Uterus (tissue), 4 donors: Measurements from ENCODE around the gene PPP6R2. TPM values are rescaled to one million over a fixed set of nuclear protein-coding genes. Genes with fewer than 3 reads are reported as not detected.
"Not testable (repeated sequence)": the region's sequence is repeated elsewhere in the genome, so short reads cannot be mapped to it uniquely, and the experiment has no call there.

Experiments
- DNase-seq, 2 donors: peaks; one replicate each; pipeline ENCODE4 v3.0.0-alpha.2; 2019 to 2020
- H3K27ac ChIP-seq, 2 donors: fragments of 200-600 bp; sonication (generic); 1 replicate in 1 of 2; 2 replicates in 1 of 2; pipeline ENCODE4 v1.5.1; 2016 to 2018
- H3K27me3 ChIP-seq, 2 donors: fragments of 200-600 bp; sonication (generic); one replicate each; pipeline ENCODE4 v1.5.1; 2018 to 2019; ENCODE audit warnings: control low read depth in 1 of 2
- H3K36me3 ChIP-seq, 2 donors: fragments of 200-600 bp; sonication (generic); one replicate each; pipeline ENCODE4 v1.5.1; 2019; ENCODE audit warnings: control low read depth in 1 of 2
- H3K4me1 ChIP-seq, 2 donors: fragments of 200-600 bp; sonication (generic); one replicate each; pipeline ENCODE4 v1.5.1; 2018 to 2019; ENCODE audit warnings: control low read depth in 1 of 2
- H3K4me3 ChIP-seq, 2 donors: fragments of 200-600 bp; sonication (generic); 1 replicate in 1 of 2; 2 replicates in 1 of 2; pipeline ENCODE4 v1.5.1; 2018 to 2019; ENCODE audit warnings: mild to moderate bottlenecking in 1 of 2
- H3K9me3 ChIP-seq, 2 donors: fragments of 200-600 bp; sonication (generic); one replicate each; pipeline ENCODE4 v1.5.1; 2019; ENCODE audit warnings: control low read depth in 1 of 2
- POLR2A ChIP-seq, 2 donors: fragments of 450-650 bp; IDR thresholded peaks; one replicate each; pipeline ENCODE4 v1.6.1; 2016; ENCODE audit warnings: antibody characterized with exemption in 2 of 2, mild to moderate bottlenecking in 1 of 2, moderate library complexity in 1 of 2
- intact Hi-C: fragments of 100-400 bp; cut with DNase I; formaldehyde crosslinking; loops from one replicate; pipeline ENCODE4 v1.15.1; 2023; ENCODE audit warnings: low total_unique reads
- total RNA-seq, 4 donors: library from RNA; depleted of rRNA in 3 of 4; stranded (reverse); fragments of >200 nt in 3 of 4; gene quantifications; one replicate each; pipeline versions ENCODE4 v1.1.0 to v1.2.4, GENCODE V29; 2014 to 2023
- TF ChIP-seq, protein P1 (sequence below), 4 experiments: fragments of 200-600 bp in 2 of 4; fragments of 450-650 bp in 2 of 4; sonication (generic) in 2 of 4; IDR thresholded peaks; one replicate each; pipeline ENCODE4 v1.5.1; 2016 to 2019; ENCODE audit warnings: antibody characterized with exemption in 4 of 4, mild to moderate bottlenecking in 2 of 4, moderate library complexity in 1 of 4
- donor health status: DM: yes; HTN: yes; CAD: no.

PPP6R2 gene
- total RNA-seq, 4 donors from 2014 or later = 42.4 to 73.1 (median 47.2) TPM

DNA sequence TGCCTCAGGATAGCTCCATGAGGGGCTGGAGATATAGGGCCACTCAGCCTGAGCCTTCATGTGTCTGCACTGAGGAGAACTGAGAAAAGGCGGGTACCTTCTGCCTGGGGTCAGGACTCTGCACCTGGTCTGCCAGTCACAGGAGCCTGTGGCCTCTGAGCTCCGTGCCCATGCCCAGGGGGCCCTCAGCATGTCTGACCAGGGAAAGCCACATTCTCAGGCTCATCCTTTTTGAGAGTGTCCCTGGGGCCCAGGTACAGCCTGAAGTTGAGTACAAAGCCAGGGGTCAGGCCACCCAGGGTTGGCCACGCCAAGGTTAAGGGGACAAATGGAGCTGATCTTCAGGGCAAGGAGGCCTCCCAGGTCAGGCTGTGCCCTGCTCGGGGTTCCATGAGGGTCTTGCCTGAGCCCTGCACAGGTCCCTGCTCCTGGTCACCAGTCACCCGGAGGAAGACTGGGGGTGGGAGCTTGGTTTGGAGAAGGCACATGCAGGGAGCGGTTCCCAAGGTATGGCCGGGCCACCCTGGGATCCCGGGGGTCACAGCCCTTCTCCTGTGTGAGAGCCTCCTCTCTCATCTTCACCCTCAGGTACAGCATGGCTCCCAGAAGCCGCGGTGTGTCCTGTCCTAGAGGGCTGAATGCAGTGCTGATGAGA is 22.3 kb upstream of the PPP6R2 start:
- Histone ChIP-seq H3K27me3 (no peaks in the 10 kb centered on the region), H3K27ac (no peak overlapping the region), H3K4me3 (no peak overlapping the region), H3K36me3 (no peaks in the 10 kb centered on the region), H3K4me1 (no peaks in the 10 kb centered on the region), H3K9me3 (no peaks in the 10 kb centered on the region)
- intact Hi-C loops = no loop called here
- TF ChIP-seq, protein P1, sequence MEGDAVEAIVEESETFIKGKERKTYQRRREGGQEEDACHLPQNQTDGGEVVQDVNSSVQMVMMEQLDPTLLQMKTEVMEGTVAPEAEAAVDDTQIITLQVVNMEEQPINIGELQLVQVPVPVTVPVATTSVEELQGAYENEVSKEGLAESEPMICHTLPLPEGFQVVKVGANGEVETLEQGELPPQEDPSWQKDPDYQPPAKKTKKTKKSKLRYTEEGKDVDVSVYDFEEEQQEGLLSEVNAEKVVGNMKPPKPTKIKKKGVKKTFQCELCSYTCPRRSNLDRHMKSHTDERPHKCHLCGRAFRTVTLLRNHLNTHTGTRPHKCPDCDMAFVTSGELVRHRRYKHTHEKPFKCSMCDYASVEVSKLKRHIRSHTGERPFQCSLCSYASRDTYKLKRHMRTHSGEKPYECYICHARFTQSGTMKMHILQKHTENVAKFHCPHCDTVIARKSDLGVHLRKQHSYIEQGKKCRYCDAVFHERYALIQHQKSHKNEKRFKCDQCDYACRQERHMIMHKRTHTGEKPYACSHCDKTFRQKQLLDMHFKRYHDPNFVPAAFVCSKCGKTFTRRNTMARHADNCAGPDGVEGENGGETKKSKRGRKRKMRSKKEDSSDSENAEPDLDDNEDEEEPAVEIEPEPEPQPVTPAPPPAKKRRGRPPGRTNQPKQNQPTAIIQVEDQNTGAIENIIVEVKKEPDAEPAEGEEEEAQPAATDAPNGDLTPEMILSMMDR (IDR thresholded peaks at IDR 0.05) = no peak
- no peak for TF ChIP-seq POLR2A (IDR thresholded peaks at IDR 0.05)
- DNase-seq = no peak

GRCh38 chr22:50322382-50323104 is 20.6 kb upstream of the PPP6R2 start:
- H3K4me1 ChIP-seq, H3K4me3 ChIP-seq, H3K36me3 ChIP-seq, DNase-seq, H3K9me3 ChIP-seq, H3K27me3 ChIP-seq, H3K27ac ChIP-seq, intact Hi-C loops: not testable (repeated sequence)

- no peak overlapping the region for H3K27ac ChIP-seq
- intact Hi-C loops = loop anchor here (2.0 kb wide), 1 partner anchor 45 kb away; no protein-coding TSS in a partner anchor
These were observed 19.2 kb upstream of the PPP6R2 start for GRCh38 chr22:50323900-50324299.

GRCh38 chr22:50325444-50326224 is 17.5 kb upstream of the PPP6R2 start:
- DNase-seq = no peak
- intact Hi-C loops = loop anchor here (2.0 kb wide), 1 partner anchor 47 kb away; no protein-coding TSS in a partner anchor
- TF ChIP-seq, protein P1 (IDR thresholded peaks at IDR 0.05) = no peak
- TF ChIP-seq POLR2A (IDR thresholded peaks at IDR 0.05) = no peak
- Histone ChIP-seq H3K4me3 (no peak overlapping the region), H3K36me3 (no peaks in the 10 kb centered on the region), H3K27me3 (no peaks in the 10 kb centered on the region), H3K27ac (no peak overlapping the region), H3K9me3 (no peaks in the 10 kb centered on the region), H3K4me1 (peaks cover 0 to 7% of the 10 kb centered on the region in 2 donors)

More at GRCh38 chr22:50323900-50324299, 19.2 kb upstream of the PPP6R2 start:
- no peak for TF ChIP-seq POLR2A (IDR thresholded peaks at IDR 0.05)
- TF ChIP-seq, protein P1 (IDR thresholded peaks at IDR 0.05) = no peak
- no peak for DNase-seq
- Histone ChIP-seq H3K9me3 (no peaks in the 10 kb centered on the region), H3K4me1 (peaks cover 0 to 7% of the 10 kb centered on the region in 2 donors), H3K36me3 (no peaks in the 10 kb centered on the region), H3K27me3 (no peaks in the 10 kb centered on the region), H3K4me3 (no peak overlapping the region)

GRCh38 chr22:50326225-50326955 is 16.7 kb upstream of the PPP6R2 start:
- Histone ChIP-seq H3K27me3 (no peaks in the 10 kb centered on the region), H3K36me3 (no peaks in the 10 kb centered on the region), H3K4me1 (peaks cover 0 to 7% of the 10 kb centered on the region in 2 donors), H3K4me3 (peak overlapping the region; percentile 43 to 97), H3K27ac (peak overlapping the region; percentile 68 to 89), H3K9me3 (no peaks in the 10 kb centered on the region)
- DNase-seq = no peak
- intact Hi-C loops = no loop called here
- TF ChIP-seq, protein P1 (IDR thresholded peaks at IDR 0.05) = no peak
- TF ChIP-seq POLR2A (IDR thresholded peaks at IDR 0.05) = no peak
